ENCODE results near the gene FOXF1.
A peak's percentile ranks its signal among the peaks of the same experiment; 100 is the strongest.

The FOXF1 gene

GRCh38 chr16:86534779-86535615 is 24.7 kb downstream of the FOXF1 start:
- no peak for DNase-seq

- DNase-seq, result no peak
Observed at GRCh38 chr16:86536621-86537020, 26.3 kb downstream of the FOXF1 start.

GRCh38 chr16:86537486-86537885 is 27.2 kb downstream of the FOXF1 start:
- DNase-seq, result no peak

GRCh38 chr16:86538196-86538780 is 28.0 kb downstream of the FOXF1 start:
- no peak for DNase-seq

- no peak for DNase-seq
Observed at GRCh38 chr16:86540894-86541293, 30.6 kb downstream of the FOXF1 start.

GRCh38 chr16:86541560-86541959 is 31.2 kb downstream of the FOXF1 start:
- DNase-seq, result no peak

- no peak for DNase-seq
Observed at GRCh38 chr16:86542756-86543750, 32.7 kb downstream of the FOXF1 start.

GRCh38 chr16:86545481-86545880 is 35.2 kb downstream of the FOXF1 start:
- no peak for DNase-seq

GRCh38 chr16:86545954-86546637 is 35.8 kb downstream of the FOXF1 start:
- no peak for DNase-seq

GRCh38 chr16:86546638-86547013 is 36.3 kb downstream of the FOXF1 start:
- no peak for DNase-seq

- no peak for DNase-seq
Observed at GRCh38 chr16:86547286-86547685, 37.0 kb downstream of the FOXF1 start.

GRCh38 chr16:86549076-86549892 is 39.0 kb downstream of the FOXF1 start:
- peak; percentile 69 for DNase-seq

GRCh38 chr16:86549893-86550190 is 39.5 kb downstream of the FOXF1 start:
- no peak for DNase-seq

- DNase-seq, result no peak
Observed at GRCh38 chr16:86550281-86550680, 40.0 kb downstream of the FOXF1 start.

GRCh38 chr16:86553356-86553755 is 43.0 kb downstream of the FOXF1 start:
- DNase-seq, result no peak

- no peak for DNase-seq
Observed at GRCh38 chr16:86554599-86554916, 44.2 kb downstream of the FOXF1 start.

GRCh38 chr16:86554917-86555703 is 44.8 kb downstream of the FOXF1 start, which contains the start of gene MTHFSD:
Gene MTHFSD, minus strand, starts transcription at chr16:86555235. Its CDS starts 51 bp downstream, at chr16:86555184.
- DNase-seq, result peak; percentile 98

- no peak for DNase-seq
Observed at GRCh38 chr16:86555704-86556075, 45.4 kb downstream of the FOXF1 start.

GRCh38 chr16:86556576-86556975 is 46.2 kb downstream of the FOXF1 start:
- DNase-seq, result no peak

GRCh38 chr16:86557587-86557986 is 47.3 kb downstream of the FOXF1 start:
- no peak for DNase-seq

All from stimulated activated CD8-positive, alpha-beta memory T cell treated with anti-CD3 and anti-CD28 coated beads, Interleukin-4, amount 100 ng/mL, for 48 hours (primary cell).